Measurements from ENCODE around the gene FOXK2. TPM values are rescaled to one million over a fixed set of nuclear protein-coding genes. Genes with fewer than 3 reads are reported as not detected.

Gene FOXK2
- total and polyA plus RNA-seq, 2 donors from 2014 or later: 13.5 to 37.9 TPM

GRCh38 chr17:82653651-82654528, 134.4 kb downstream of the FOXK2 start:
- no peaks in the 10 kb centered on the region for H3K27me3 ChIP-seq (ENCODE audit: control insufficient read depth, insufficient read depth, low read length)
- H3K9me3 ChIP-seq (ENCODE audit: control insufficient read depth in 2 of 3, insufficient read depth in 1 of 3, low read length in 3 of 3): no peaks in the 10 kb centered on the region
- peaks cover 0 to 13% (median 4%) of the 10 kb centered on the region in 3 donors for H3K36me3 ChIP-seq (ENCODE audit: control insufficient read depth in 2 of 3, insufficient read depth in 3 of 3, low read length in 3 of 3)
- no peak for FAIRE-seq
- peak in 1 of 5 donors; percentile 63 for DNase-seq
- H3K4me1 ChIP-seq (ENCODE audit: control insufficient read depth in 2 of 3, insufficient read depth in 2 of 3, low read depth in 1 of 3, low read length in 3 of 3): peaks cover 0 to 2% (median 0%) of the 10 kb centered on the region in 3 donors
- H3K27ac ChIP-seq (ENCODE audit: low read depth in 2 of 2, low read length in 2 of 2): no peak overlapping the region
- TF ChIP-seq, protein P1, sequence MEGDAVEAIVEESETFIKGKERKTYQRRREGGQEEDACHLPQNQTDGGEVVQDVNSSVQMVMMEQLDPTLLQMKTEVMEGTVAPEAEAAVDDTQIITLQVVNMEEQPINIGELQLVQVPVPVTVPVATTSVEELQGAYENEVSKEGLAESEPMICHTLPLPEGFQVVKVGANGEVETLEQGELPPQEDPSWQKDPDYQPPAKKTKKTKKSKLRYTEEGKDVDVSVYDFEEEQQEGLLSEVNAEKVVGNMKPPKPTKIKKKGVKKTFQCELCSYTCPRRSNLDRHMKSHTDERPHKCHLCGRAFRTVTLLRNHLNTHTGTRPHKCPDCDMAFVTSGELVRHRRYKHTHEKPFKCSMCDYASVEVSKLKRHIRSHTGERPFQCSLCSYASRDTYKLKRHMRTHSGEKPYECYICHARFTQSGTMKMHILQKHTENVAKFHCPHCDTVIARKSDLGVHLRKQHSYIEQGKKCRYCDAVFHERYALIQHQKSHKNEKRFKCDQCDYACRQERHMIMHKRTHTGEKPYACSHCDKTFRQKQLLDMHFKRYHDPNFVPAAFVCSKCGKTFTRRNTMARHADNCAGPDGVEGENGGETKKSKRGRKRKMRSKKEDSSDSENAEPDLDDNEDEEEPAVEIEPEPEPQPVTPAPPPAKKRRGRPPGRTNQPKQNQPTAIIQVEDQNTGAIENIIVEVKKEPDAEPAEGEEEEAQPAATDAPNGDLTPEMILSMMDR (IDR thresholded peaks at IDR 0.05; ENCODE audit: borderline replicate concordance, extremely low read depth, insufficient read depth): no peak
- no peak overlapping the region for H3K9ac ChIP-seq (ENCODE audit: low read length in 3 of 3)
- intact Hi-C loops (cut with DNase I): loop anchor here (10.0 kb wide), 1 partner anchor 101 kb away; the partner anchor contains the start of gene TBCD
- no peak overlapping the region for H3K4me3 ChIP-seq (ENCODE audit: low read length in 3 of 3)

Other genes starting within 250 kb of the FOXK2 start
- 160 TPM for gene CSNK1D, start 246.0 kb upstream of the FOXK2 start, total RNA-seq
- 69.7 TPM for gene CSNK1D, start 246.0 kb upstream of the FOXK2 start, polyA plus RNA-seq (ENCODE audit: insufficient read depth, low read depth, low replicate concordance)
- 9.2 TPM for gene CD7, start 202.1 kb upstream of the FOXK2 start, total RNA-seq
- 1.0 TPM for gene CD7, start 202.1 kb upstream of the FOXK2 start, polyA plus RNA-seq (ENCODE audit: insufficient read depth, low read depth, low replicate concordance)
- gene SECTM1, start 186.0 kb upstream of the FOXK2 start, total RNA-seq: 87.5 TPM
- gene SECTM1, start 186.0 kb upstream of the FOXK2 start, polyA plus RNA-seq (ENCODE audit: insufficient read depth, low read depth, low replicate concordance): 15.4 TPM
- gene TEX19, start 160.5 kb upstream of the FOXK2 start, total RNA-seq: not detected
- gene TEX19, start 160.5 kb upstream of the FOXK2 start, polyA plus RNA-seq (ENCODE audit: insufficient read depth, low read depth, low replicate concordance): not detected
- not detected for gene UTS2R, start 148.0 kb upstream of the FOXK2 start, total RNA-seq
- not detected for gene UTS2R, start 148.0 kb upstream of the FOXK2 start, polyA plus RNA-seq (ENCODE audit: insufficient read depth, low read depth, low replicate concordance)
- 39.2 TPM for gene HEXD, start 101.4 kb upstream of the FOXK2 start, total RNA-seq
- 42.0 TPM for gene HEXD, start 101.4 kb upstream of the FOXK2 start, polyA plus RNA-seq (ENCODE audit: insufficient read depth, low read depth, low replicate concordance)
- 36.1 TPM for gene OGFOD3, start 101.1 kb upstream of the FOXK2 start, total RNA-seq
- gene OGFOD3, start 101.1 kb upstream of the FOXK2 start, polyA plus RNA-seq (ENCODE audit: insufficient read depth, low read depth, low replicate concordance): 27.8 TPM
- 139 TPM for gene CYBC1, start 69.0 kb upstream of the FOXK2 start, total RNA-seq
- 38.2 TPM for gene CYBC1, start 69.0 kb upstream of the FOXK2 start, polyA plus RNA-seq (ENCODE audit: insufficient read depth, low read depth, low replicate concordance)
- gene NARF, start 61.0 kb upstream of the FOXK2 start, total RNA-seq: 45.8 TPM
- gene NARF, start 61.0 kb upstream of the FOXK2 start, polyA plus RNA-seq (ENCODE audit: insufficient read depth, low read depth, low replicate concordance): 29.1 TPM
- 65.4 TPM for gene WDR45B, start 128.7 kb downstream of the FOXK2 start, total RNA-seq
- gene WDR45B, start 128.7 kb downstream of the FOXK2 start, polyA plus RNA-seq (ENCODE audit: insufficient read depth, low read depth, low replicate concordance): 64.7 TPM
- gene RAB40B, start 179.0 kb downstream of the FOXK2 start, total RNA-seq: 21.7 TPM
- 36.1 TPM for gene RAB40B, start 179.0 kb downstream of the FOXK2 start, polyA plus RNA-seq (ENCODE audit: insufficient read depth, low read depth, low replicate concordance)
- 30.6 TPM for gene FN3KRP, start 197.0 kb downstream of the FOXK2 start, total RNA-seq
- 36.6 TPM for gene FN3KRP, start 197.0 kb downstream of the FOXK2 start, polyA plus RNA-seq (ENCODE audit: insufficient read depth, low read depth, low replicate concordance)
- gene FN3K, start 215.9 kb downstream of the FOXK2 start, total RNA-seq: 33.3 TPM
- 114 TPM for gene FN3K, start 215.9 kb downstream of the FOXK2 start, polyA plus RNA-seq (ENCODE audit: insufficient read depth, low read depth, low replicate concordance)
- gene TBCD, start 232.3 kb downstream of the FOXK2 start, total RNA-seq: 72.8 TPM
- 78.7 TPM for gene TBCD, start 232.3 kb downstream of the FOXK2 start, polyA plus RNA-seq (ENCODE audit: insufficient read depth, low read depth, low replicate concordance)